Gastroesophageal sphincter (tissue), 3 donors: ENCODE measurements around the gene METTL6.
"Not testable (repeated sequence)": the region's sequence is repeated elsewhere in the genome, so short reads cannot be mapped to it uniquely, and the experiment has no call there.

Experiments
- EP300 ChIP-seq: sonication (generic); formaldehyde crosslinking; IDR thresholded peaks from one replicate; pipeline ENCODE4 v1.6.1; 2017; ENCODE audit warnings: antibody characterized with exemption, mild to moderate bottlenecking
- POLR2A ChIP-seq, 2 donors: fragments of 450-650 bp; IDR thresholded peaks; one replicate each; pipeline ENCODE4 v1.6.1; 2017; ENCODE audit warnings: antibody characterized with exemption in 2 of 2, mild to moderate bottlenecking in 2 of 2, moderate library complexity in 1 of 2
- POLR2AphosphoS5 ChIP-seq: sonication (generic); formaldehyde crosslinking; IDR thresholded peaks from one replicate; pipeline ENCODE4 v1.6.1; 2017; ENCODE audit warnings: antibody characterized with exemption
- TF ChIP-seq, protein P1 (sequence below), 4 experiments: fragments of 200-600 bp in 2 of 4; fragments of 450-650 bp in 2 of 4; sonication (generic) in 1 of 4; IDR thresholded peaks; one replicate each; pipeline ENCODE4 v1.5.1; 2017 to 2019; ENCODE audit warnings: antibody characterized with exemption in 4 of 4, mild to moderate bottlenecking in 2 of 4, moderate library complexity in 2 of 4

DNA sequence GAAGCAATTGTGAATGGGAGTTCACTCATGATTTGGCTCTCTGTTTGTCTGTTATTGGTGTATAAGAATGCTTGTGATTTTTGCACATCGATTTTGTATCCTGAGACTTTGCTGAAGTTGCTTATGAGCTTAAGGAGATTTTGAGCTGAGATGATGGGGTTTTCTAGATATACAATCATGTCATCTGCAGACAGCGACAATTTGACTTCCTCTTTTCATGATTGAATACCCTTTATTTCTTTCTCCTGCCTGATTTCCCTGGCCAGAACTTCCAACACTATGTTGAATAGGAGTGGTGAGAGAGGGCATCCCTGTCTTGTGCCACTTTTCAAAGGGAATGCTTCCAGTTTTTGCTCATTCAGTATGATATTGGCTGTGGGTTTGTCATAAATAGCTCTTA lies 34.1 kb downstream of the METTL6 start:
- TF ChIP-seq, protein P1, sequence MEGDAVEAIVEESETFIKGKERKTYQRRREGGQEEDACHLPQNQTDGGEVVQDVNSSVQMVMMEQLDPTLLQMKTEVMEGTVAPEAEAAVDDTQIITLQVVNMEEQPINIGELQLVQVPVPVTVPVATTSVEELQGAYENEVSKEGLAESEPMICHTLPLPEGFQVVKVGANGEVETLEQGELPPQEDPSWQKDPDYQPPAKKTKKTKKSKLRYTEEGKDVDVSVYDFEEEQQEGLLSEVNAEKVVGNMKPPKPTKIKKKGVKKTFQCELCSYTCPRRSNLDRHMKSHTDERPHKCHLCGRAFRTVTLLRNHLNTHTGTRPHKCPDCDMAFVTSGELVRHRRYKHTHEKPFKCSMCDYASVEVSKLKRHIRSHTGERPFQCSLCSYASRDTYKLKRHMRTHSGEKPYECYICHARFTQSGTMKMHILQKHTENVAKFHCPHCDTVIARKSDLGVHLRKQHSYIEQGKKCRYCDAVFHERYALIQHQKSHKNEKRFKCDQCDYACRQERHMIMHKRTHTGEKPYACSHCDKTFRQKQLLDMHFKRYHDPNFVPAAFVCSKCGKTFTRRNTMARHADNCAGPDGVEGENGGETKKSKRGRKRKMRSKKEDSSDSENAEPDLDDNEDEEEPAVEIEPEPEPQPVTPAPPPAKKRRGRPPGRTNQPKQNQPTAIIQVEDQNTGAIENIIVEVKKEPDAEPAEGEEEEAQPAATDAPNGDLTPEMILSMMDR (IDR thresholded peaks at IDR 0.05), result not testable (repeated sequence)
- not testable (repeated sequence) for TF ChIP-seq EP300; POLR2A (IDR thresholded peaks at IDR 0.05); POLR2AphosphoS5
